Stimulated activated CD4-positive, alpha-beta T cell treated with anti-CD3 and anti-CD28 coated beads, Interleukin-4, amount 100 ng/mL, for 48 hours (primary cell): Measurements from ENCODE around the gene CLCF1.

Experiments
- DNase-seq, 2 donors: peaks; one replicate each; pipeline ENCODE4 v3.0.0-alpha.2; 2020; ENCODE audit warnings: low read depth in 2 of 2

CLCF1 gene

GRCh38 chr11:67395555-67396258 is 22.3 kb upstream of the CLCF1 start:
- DNase-seq = no peak

- DNase-seq = no peak
Observed at GRCh38 chr11:67393990-67394389, 20.6 kb upstream of the CLCF1 start.

- DNase-seq = no peak
Observed at GRCh38 chr11:67393437-67393836, 20.0 kb upstream of the CLCF1 start.

- no peak for DNase-seq
Observed at GRCh38 chr11:67392183-67392715, 18.9 kb upstream of the CLCF1 start.

- DNase-seq = peak; percentile 91 to 92
Observed at GRCh38 chr11:67391304-67392182, 18.1 kb upstream of the CLCF1 start, which contains the start of gene RAD9A. Gene RAD9A (plus strand): TSS chr11:67391986. CDS start chr11:67392045, 59 bp downstream.

- DNase-seq = no peak
Observed at GRCh38 chr11:67390947-67391303, 17.5 kb upstream of the CLCF1 start.

- DNase-seq = no peak
Observed at GRCh38 chr11:67389477-67389876, 16.1 kb upstream of the CLCF1 start.

GRCh38 chr11:67387518-67387917 is 14.1 kb upstream of the CLCF1 start:
- DNase-seq = no peak

GRCh38 chr11:67387069-67387468 is 13.7 kb upstream of the CLCF1 start:
- DNase-seq = no peak

GRCh38 chr11:67384851-67385366 is 11.5 kb upstream of the CLCF1 start:
- DNase-seq = no peak

- peak; percentile 75 to 77 for DNase-seq
Observed at GRCh38 chr11:67382276-67383136, 9.1 kb upstream of the CLCF1 start.

GRCh38 chr11:67381244-67381972 is 8.0 kb upstream of the CLCF1 start:
- DNase-seq = no peak

GRCh38 chr11:67379061-67380058 is 6.0 kb upstream of the CLCF1 start:
- no peak for DNase-seq

GRCh38 chr11:67378544-67378943 is 5.1 kb upstream of the CLCF1 start:
- DNase-seq = no peak

GRCh38 chr11:67376873-67377808 is 3.7 kb upstream of the CLCF1 start:
- DNase-seq = no peak

GRCh38 chr11:67376063-67376820 is 2.8 kb upstream of the CLCF1 start:
- no peak for DNase-seq

GRCh38 chr11:67375320-67376055 is 2.1 kb upstream of the CLCF1 start:
- no peak for DNase-seq
